Panc1 (cell line): ENCODE results near the gene RPS19BP1.

Experiments used
- CTCF ChIP-seq: fragments of 450-650 bp; IDR thresholded peaks from 2 replicates; pipeline ENCODE4 v1.5.1; 2017; ENCODE audit warnings: mild to moderate bottlenecking
- SIN3A ChIP-seq: IDR thresholded peaks from 2 replicates; pipeline ENCODE4 v1.6.1; 2012; ENCODE audit warnings: low read depth, mild to moderate bottlenecking, low read length, moderate library complexity, borderline replicate concordance; ENCODE audit not compliant: insufficient read depth

DNA sequence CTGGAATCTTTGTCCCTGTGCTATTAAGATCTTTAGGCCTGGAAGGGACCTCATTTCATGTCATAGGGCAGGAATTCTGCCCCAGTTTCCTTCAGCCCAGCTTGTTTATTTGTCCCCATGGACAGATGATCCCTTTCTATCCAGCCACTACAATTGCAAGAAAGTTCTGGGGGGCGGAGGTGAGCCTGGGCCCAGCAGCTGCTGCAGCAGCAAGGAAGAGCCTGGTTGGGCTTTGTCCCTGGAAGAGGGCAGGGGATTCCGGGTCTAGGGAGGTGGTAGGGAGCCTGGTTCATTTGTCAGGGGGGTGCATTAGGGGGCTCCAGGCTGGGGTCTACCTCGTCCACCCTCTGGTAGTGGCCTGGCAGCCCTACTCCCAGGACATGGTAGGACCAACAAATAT lies 21.6 kb upstream of the RPS19BP1 start:
- TF ChIP-seq CTCF = no peak
- no peak for TF ChIP-seq SIN3A
